CD4-positive, alpha-beta T cell treated with Interleukin-6 at 100 ng/mL for 8 hours (primary cell): ENCODE data around the gene ZNF367.
"Not testable (repeated sequence)": the region's sequence is repeated elsewhere in the genome, so short reads cannot be mapped to it uniquely, and the experiment has no call there.

Experiments used
- DNase-seq: peaks from one replicate; pipeline ENCODE4 v3.0.0-alpha.2; 2020; ENCODE audit warnings: mixed read lengths, low spot score

The ZNF367 gene

DNA sequence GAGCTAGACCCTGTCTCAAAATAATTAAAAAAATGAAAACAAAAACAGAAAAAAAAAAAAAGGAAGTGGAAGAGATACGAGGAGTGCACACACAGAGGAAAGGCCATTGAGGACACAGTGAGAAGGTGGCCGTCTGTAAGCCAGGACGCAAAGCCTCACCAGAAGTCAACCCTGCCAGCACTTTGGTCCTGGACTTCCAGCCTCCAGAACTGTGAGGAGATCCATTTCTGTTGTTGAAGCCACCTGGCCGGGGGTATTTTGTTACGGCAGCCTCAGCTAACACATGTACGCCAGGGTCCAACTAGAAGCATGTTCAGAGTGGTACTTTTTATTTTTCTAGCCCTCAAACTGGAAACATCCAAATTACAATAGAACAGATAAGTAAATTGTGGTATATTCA is 56.5 kb downstream of the ZNF367 start:
- DNase-seq: no peak

DNA sequence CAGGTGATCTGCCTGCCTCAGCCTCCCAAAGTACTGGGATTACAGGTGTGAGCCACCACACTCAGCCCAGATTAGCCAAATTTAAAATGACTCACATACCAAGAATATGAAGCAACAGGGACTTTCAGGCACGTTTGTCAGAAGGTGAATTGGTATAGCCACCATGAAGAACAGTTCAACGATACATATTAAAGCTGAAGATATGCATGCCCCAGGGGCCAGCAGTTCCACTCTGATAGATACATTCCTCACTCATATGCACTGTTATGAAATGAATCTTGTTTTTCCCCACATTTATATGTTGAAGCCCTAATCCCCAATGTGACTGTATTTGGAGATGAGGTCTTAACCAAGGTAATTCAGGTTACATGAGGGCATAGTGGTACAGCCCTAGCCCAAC is 57.2 kb downstream of the ZNF367 start:
- no peak for DNase-seq

DNA sequence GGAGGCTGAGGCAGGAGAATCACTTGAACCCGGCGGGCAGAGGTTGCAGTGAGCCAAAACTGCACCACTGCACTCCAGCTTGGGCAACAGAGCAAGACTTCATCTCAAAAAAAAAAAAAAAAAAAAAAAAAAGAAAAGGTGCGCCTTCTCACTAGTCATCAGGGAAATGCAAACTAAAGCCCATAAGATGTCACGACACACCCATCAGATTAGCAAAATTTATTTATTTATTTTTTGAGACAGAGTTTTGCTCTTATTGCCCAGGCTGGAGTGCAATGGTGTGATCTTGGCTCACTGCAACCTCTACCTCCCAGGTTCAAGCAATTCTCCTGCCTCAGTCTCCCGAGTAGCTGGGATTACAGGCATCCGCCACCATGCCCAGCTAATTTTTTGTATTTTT is 57.6 kb downstream of the ZNF367 start:
- not testable (repeated sequence) for DNase-seq

DNA sequence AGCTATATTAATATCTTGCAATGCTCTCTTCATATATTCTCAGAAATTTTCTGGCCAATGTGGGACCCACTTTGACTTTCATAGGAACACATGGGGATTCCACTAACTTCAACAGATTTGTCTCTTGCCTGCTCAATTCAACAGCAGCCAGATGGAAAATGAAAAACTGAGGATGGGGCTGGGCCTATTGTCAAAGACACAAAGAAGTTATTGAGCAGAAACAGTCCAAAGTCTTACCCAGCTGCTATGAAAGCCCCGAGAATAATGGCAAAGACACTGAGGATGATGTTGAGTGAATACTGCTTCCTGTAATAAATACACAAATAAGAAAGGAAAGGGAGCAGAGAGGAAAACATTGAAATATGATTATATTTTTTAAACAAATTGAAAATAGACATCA is 67.3 kb downstream of the ZNF367 start:
- DNase-seq: no peak

DNA sequence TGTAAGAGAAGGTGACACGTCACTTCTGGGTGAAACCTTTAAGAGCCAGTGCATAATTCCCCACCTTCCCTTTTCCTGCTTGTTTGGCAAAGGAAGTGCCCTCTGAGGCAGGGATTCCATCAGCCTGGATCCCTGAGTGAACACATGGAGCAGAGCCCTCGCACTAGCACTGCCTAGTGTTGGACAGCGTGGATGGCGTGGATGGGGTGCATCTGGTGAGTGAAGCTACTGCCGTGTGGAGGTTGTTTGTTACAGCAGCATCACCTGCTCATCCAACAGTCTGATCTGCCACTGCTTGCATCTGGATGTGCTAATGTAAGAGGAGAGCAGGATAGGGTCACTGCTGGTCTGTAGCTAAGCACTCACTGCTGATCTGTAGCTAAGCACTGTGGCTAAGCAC is 69.9 kb downstream of the ZNF367 start:
- DNase-seq: no peak

DNA sequence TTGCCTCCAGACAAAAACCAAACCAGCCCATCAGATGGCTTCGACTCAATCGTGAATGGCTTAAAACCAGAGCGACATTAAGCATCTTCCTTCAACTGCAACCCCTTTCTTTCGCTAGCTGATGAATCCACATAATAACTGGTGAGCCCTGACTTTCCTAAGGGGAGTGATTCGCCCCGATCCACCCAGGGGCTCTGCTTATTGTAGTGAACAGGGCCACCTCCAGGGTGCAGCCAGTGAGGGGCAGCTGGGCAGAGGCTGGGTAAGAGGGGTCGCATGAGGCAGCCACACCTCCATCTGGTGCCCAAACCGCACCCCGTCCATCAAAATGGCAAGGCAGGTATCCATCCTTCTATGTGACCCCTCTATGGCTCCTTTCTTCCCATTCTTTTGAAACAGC is 72.6 kb downstream of the ZNF367 start:
- DNase-seq: no peak

DNA sequence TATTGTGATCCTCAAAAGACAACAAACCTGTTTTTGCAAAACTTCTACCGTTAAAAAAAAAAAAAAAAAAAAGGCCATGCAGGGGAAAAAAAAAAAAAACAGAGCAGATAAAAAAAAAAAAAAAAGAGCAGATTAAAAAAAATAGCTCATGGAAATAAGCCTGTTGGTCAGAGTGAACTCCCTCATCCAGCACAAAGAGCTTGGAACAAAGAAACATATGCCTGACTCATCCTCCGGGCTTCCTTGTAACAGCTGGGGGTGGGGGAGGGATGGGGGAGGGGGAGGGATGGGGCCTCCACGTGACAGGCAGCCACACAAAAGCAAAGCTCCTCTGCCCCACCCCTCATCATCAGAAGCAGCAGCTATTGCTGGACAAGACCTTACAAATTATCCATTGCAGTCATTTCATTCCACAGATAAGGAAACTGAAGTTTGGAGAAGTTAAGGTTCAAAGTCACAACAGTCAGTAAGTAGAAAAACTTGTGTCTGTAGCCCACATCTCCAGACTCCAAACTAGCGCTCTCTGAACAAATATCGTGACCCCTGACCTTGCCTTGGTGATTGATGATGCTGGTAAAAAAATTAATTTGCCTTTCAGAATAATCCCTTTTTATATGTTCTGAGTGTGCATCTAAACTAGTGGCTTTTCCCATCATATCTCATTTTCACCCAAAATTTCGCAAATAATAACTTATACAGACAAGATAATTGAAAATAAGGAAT is 73.6 kb downstream of the ZNF367 start:
- DNase-seq: no peak

DNA sequence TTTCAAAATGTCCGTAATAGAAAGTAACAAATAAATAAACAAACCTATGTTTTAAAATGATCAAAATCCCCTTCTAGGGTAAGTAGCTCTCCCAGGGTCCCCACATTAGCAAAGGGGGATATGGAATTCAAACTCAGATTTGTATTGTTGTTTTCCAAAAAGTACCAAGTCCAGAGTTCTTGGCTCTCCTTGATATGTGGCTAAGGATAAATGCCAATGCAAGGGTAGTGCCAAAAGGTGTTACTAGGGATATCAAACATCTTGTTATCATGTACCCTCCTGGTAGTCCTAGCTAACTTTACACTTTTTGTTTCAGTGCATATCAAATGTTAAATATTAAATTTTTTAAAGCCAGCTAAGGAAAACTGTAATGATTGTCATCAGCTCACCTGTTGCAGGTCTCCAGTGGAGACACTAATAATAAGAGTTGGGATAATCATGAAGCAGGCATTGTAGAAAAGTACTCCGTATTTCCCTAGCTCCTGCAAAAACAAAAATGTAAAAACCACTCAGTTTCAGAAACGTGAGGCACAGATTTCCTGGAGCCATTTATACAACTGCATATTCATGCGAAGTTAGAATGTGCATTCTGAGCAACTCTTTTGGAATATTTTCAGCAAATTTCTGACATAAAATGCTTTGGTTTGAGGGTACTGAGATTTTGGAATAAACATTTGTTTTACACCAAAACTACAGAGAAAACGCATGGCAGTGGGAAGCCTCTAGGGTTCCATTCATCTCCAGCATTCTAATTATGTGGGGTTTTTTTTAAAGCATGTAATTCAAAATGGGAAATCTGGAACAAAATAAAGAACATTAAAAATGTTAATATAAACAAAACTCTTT is 74.4 kb downstream of the ZNF367 start:
- DNase-seq: no peak

DNA sequence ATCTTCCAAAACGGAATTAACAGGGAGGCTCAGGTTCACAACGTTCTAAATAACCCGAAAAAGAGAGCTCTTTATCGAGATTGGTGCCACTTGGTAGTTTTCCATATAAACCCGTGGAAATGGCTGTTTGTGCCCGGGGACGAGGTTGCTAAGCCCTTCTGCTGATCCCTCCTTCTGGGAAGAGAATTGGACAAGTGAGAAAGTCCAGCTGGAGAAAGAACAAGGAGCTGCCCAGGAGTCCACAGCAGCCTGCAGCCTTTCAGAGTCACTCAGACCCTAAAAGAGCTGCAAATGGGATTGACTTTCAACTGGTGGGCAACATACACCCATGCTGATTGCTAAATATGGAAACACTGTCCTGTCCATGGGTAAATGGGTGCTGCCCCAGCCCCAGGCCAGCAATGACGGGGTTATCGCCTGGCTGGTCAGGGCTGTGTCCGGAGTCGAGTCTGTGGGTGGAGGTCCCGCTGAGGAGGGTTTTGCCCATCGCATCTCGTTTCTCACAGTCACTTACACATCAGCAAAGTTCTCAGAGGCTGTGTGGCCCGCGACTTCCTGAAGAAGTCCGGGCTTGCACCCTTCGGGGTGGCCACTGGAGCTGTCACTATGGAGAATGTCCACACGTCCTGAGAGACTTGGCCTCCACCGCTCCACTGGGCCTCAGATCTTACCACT is 75.5 kb downstream of the ZNF367 start:
- DNase-seq: no peak

DNA sequence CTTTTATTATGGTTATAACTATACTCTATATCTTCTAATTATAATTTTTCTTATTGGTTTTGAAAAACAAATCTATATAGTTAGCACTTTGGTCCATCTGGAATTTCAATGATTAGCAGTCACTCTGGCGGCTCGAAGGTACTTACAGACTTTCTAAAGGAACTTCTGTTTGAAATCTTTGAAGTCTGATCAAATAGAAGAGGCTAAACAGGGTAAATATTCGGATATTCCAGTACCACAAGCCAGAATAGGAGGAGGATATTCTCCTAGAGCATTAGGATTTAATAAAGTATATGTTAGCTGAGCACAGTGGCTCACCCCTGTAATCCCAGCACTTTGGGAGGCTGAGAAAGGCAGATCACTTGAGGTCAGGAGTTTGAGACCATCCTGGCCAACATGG is 77.5 kb downstream of the ZNF367 start:
- DNase-seq: no peak

DNA sequence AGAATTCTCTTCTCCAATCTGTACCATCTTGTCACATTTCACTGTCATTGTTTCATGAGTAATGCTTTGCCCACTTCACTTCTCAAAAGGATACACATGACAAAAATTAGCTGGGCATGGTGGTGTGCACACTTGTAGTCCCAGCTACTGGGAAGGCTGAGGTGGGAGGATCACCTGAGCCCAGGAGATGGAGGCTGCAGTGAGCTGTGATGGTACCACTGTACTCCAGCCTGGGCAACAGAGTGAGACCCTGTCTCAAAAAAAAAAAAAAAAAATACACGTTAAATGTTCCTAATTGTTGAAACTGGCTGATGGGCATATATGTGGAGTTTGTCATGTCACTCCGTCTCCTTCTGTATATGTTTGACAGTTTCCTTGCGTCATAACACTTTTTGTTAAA is 79.9 kb downstream of the ZNF367 start:
- no peak for DNase-seq
